HEK293T (cell line): ENCODE data around the gene WDR53.

Source experiments
- ARNT ChIP-seq: fragments of 450-650 bp; IDR thresholded peaks from 2 replicates; pipeline ENCODE4 v1.6.1; 2017; ENCODE audit warnings: mild to moderate bottlenecking
- BHLHE40 ChIP-seq: fragments of 450-650 bp; IDR thresholded peaks from 2 replicates; pipeline ENCODE4 v1.6.1; 2016; ENCODE audit warnings: mild to moderate bottlenecking, moderate library complexity, borderline replicate concordance
- CTBP1 ChIP-seq: fragments of 450-650 bp; IDR thresholded peaks from 2 replicates; pipeline ENCODE4 v1.6.1; 2016; ENCODE audit warnings: borderline replicate concordance
- ELF4 ChIP-seq: fragments of 450-650 bp; IDR thresholded peaks from 2 replicates; pipeline ENCODE4 v1.6.1; 2017; ENCODE audit warnings: antibody characterized with exemption
- FOXA1 ChIP-seq: fragments of 450-650 bp; IDR thresholded peaks from 2 replicates; pipeline ENCODE4 v1.6.1; 2016; ENCODE audit warnings: mild to moderate bottlenecking
- FOXM1 ChIP-seq: fragments of 450-650 bp; IDR thresholded peaks from 2 replicates; pipeline ENCODE4 v1.6.1; 2017; ENCODE audit warnings: mild to moderate bottlenecking, borderline replicate concordance
- HDGF ChIP-seq: fragments of 450-650 bp; IDR thresholded peaks from 2 replicates; pipeline ENCODE4 v1.6.1; 2017; ENCODE audit warnings: antibody characterized with exemption, borderline replicate concordance
- L3MBTL2 ChIP-seq: fragments of 450-650 bp; conservative IDR thresholded peaks from 2 replicates; pipeline ENCODE4 v1.6.1; 2016; ENCODE audit warnings: mild to moderate bottlenecking
- NFRKB ChIP-seq: fragments of 450-650 bp; IDR thresholded peaks from 2 replicates; pipeline ENCODE4 v1.6.1; 2016; ENCODE audit warnings: mild to moderate bottlenecking, moderate library complexity
- SP1 ChIP-seq: fragments of 450-650 bp; IDR thresholded peaks from 2 replicates; pipeline ENCODE4 v1.6.1; 2017
- TARDBP ChIP-seq: fragments of 450-650 bp; IDR thresholded peaks from 2 replicates; pipeline ENCODE4 v1.6.1; 2016
- ZNF384 ChIP-seq: fragments of 450-650 bp; IDR thresholded peaks from 2 replicates; pipeline ENCODE4 v1.6.1; 2016

DNA sequence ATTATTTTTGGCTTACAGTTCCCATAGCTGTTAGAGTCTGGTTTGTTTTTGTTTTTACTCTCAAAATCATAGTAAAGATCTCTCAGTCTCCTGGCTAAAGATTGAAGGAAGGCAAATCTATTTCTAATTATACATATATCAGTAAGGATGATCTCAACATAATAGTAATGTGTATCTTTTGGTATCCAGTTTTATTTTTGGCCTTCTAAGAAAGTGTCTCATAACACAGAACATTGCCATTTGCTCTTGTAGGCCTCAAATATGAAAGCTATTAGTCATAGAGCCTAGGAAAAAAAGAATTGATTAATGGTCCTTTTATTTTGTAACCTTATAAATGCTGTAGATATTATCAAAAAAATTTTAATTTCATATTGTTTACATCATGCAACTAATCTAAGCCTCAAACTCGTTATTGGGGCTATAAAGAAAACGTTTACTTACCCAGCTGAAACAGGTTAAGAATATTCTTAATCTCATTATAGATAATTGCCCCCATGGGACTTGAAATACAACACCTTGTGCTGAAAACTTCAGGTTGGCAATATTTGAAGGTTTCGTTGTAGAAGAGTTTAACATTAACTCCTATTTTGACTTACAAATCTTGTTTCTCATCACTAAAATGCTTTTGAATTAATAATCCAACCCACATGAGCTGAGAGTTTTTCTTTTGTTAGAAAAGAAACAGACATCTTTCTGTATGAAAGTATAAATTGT, 16.8 kb upstream of the WDR53 start:
- TF ChIP-seq SP1 = no peak
- no peak for TF ChIP-seq FOXM1
- no peak for TF ChIP-seq ARNT
- no peak for TF ChIP-seq FOXA1
- no peak for TF ChIP-seq BHLHE40
- no peak for TF ChIP-seq TARDBP
- TF ChIP-seq ZNF384 = no peak
- TF ChIP-seq NFRKB = no peak
- no peak for TF ChIP-seq HDGF
- no peak for TF ChIP-seq L3MBTL2
- TF ChIP-seq CTBP1 = no peak
- no peak for TF ChIP-seq ELF4
